PC-9 (cell line): ENCODE data around the gene FOXP1. TPM values are rescaled to one million over a fixed set of nuclear protein-coding genes. Genes with fewer than 3 reads are reported as not detected.

Experiments used
- BruUV-seq: library from RNA; stranded (reverse); fragments of 400-500 nt; replicated peaks from 2 replicates; lab custom pipeline; 2021; lab: Mats Ljungman, UMichigan
- CTCF ChIA-PET: fragments of 300-600 bp; sonication (Branson Sonifier 250); formaldehyde crosslinking; loops from one replicate; lab custom pipeline; 2022; ENCODE audit warnings: antibody characterized with exemption; lab: Charles Lee
- POLR2A ChIA-PET: fragments of 300-600 bp; sonication (Branson Sonifier 250); formaldehyde crosslinking; loops from one replicate; lab custom pipeline; 2022; ENCODE audit warnings: antibody characterized with exemption; ENCODE audit not compliant: unreplicated experiment; lab: Charles Lee
- DNase-seq, 2 experiments: peaks; one replicate each; pipeline versions ENCODE4 v3.0.0 to v3.0.0-alpha.2; 2015 to 2022; ENCODE audit warnings: mixed read lengths in 1 of 2
- H2AFZ ChIP-seq: fragments of 200-600 bp; sonication (generic); 2 replicates; pipeline ENCODE4 v1.8.1; 2017; ENCODE audit warnings: antibody characterized with exemption
- H3F3A ChIP-seq: fragments of 200-600 bp; sonication (generic); 2 replicates; pipeline ENCODE4 v1.8.1; 2017; ENCODE audit warnings: antibody characterized with exemption, mild to moderate bottlenecking, low read depth; ENCODE audit not compliant: insufficient read depth
- H3K27ac ChIP-seq: fragments of 200-600 bp; sonication (generic); 2 replicates; pipeline ENCODE4 v1.6.1; 2016; ENCODE audit warnings: mixed run types
- H3K27me3 ChIP-seq: fragments of 200-600 bp; sonication (generic); 2 replicates; pipeline ENCODE4 v1.6.1; 2016; ENCODE audit warnings: low read depth, mixed run types; ENCODE audit not compliant: insufficient read depth
- H3K36me3 ChIP-seq: fragments of 200-600 bp; sonication (generic); 2 replicates; pipeline ENCODE4 v1.6.1; 2016; ENCODE audit warnings: low read depth, mixed run types
- H3K4me1 ChIP-seq: fragments of 200-600 bp; sonication (generic); replicated peaks from 2 replicates; pipeline ENCODE4 v1.6.1; 2016; ENCODE audit warnings: mixed run types; ENCODE audit not compliant: insufficient read depth
- H3K4me2 ChIP-seq: fragments of 200-600 bp; sonication (generic); 2 replicates; pipeline ENCODE4 v1.6.1; 2017; ENCODE audit warnings: mixed run types
- H3K4me3 ChIP-seq: fragments of 200-600 bp; sonication (generic); 2 replicates; pipeline ENCODE4 v1.6.1; 2016; ENCODE audit warnings: mixed run types
- H3K79me2 ChIP-seq: fragments of 200-600 bp; sonication (generic); 2 replicates; pipeline ENCODE4 v1.6.1; 2017; ENCODE audit warnings: low read depth, mixed run types
- H3K9me2 ChIP-seq: fragments of 200-600 bp; sonication (generic); 2 replicates; pipeline ENCODE4 v1.8.1; 2017; ENCODE audit warnings: mild to moderate bottlenecking; ENCODE audit not compliant: insufficient read depth
- H3K9me3 ChIP-seq: fragments of 200-600 bp; sonication (generic); 2 replicates; pipeline ENCODE4 v1.8.1; 2016; ENCODE audit warnings: low read depth; ENCODE audit not compliant: insufficient read depth
- H4K20me1 ChIP-seq: fragments of 200-600 bp; sonication (generic); 2 replicates; pipeline ENCODE4 v1.8.1; 2017; ENCODE audit not compliant: insufficient read depth
- EZH2 ChIP-seq: fragments of 200-600 bp; sonication (generic); IDR thresholded peaks from 2 replicates; pipeline ENCODE4 v1.8.0; 2017; ENCODE audit warnings: antibody characterized with exemption, low read depth
- intact Hi-C: fragments of 100-400 bp; cut with micrococcal nuclease; formaldehyde crosslinking; loops from one replicate; pipeline ENCODE4 v1.10.0; 2022; ENCODE audit not compliant: unreplicated experiment
- total RNA-seq: library from RNA; stranded (reverse); gene quantifications from 2 replicates; pipeline ENCODE4 v1.2.3, GENCODE V29; 2021
- TF ChIP-seq, protein P1 (sequence below): fragments of 200-600 bp; sonication (generic); conservative IDR thresholded peaks from 2 replicates; pipeline ENCODE4 v1.6.1; 2017; ENCODE audit warnings: mixed run types, antibody characterized with exemption, mild to moderate bottlenecking, moderate library complexity

The FOXP1 gene
- total RNA-seq, 1 experiment from 2014 or later, result 33.3 TPM

DNA sequence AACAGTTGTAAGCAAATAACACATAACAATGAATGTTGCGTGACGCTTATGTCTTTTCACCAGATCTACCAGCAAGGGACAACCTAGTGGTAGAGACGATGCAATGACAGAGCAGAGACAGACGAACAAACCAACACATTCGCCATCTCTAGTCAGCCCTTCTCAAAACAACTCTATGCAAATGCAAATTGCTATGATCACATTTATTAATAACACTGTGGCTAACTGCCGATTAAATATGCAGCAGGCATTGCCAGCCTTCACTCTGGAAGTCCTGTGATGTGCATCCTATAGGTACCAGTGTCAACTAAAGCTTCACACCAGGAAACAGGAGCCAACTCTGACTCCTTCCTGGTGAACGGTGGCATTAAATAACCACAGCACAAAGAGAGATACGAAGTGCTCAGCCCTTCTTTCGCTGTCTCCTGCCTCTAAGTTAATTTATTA is 94.2 kb downstream of the FOXP1 start:
- TF ChIP-seq, protein P1, sequence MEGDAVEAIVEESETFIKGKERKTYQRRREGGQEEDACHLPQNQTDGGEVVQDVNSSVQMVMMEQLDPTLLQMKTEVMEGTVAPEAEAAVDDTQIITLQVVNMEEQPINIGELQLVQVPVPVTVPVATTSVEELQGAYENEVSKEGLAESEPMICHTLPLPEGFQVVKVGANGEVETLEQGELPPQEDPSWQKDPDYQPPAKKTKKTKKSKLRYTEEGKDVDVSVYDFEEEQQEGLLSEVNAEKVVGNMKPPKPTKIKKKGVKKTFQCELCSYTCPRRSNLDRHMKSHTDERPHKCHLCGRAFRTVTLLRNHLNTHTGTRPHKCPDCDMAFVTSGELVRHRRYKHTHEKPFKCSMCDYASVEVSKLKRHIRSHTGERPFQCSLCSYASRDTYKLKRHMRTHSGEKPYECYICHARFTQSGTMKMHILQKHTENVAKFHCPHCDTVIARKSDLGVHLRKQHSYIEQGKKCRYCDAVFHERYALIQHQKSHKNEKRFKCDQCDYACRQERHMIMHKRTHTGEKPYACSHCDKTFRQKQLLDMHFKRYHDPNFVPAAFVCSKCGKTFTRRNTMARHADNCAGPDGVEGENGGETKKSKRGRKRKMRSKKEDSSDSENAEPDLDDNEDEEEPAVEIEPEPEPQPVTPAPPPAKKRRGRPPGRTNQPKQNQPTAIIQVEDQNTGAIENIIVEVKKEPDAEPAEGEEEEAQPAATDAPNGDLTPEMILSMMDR, result no peak
- no peak for TF ChIP-seq EZH2
- no peaks in the 10 kb centered on the region for H4K20me1 ChIP-seq
- H3K36me3 ChIP-seq, result peaks cover 3% of the 10 kb centered on the region; the same call in 1 of the 2 replicates
- H3K79me2 ChIP-seq, result no peaks in the 10 kb centered on the region
- H3K4me3 ChIP-seq, result no peak overlapping the region
- no peaks in the 10 kb centered on the region for H3K4me1 ChIP-seq
- no TSS peak for BruUV-seq
- H3F3A ChIP-seq, result no peaks in the 10 kb centered on the region
- no peak overlapping the region for H3K27ac ChIP-seq
- POLR2A ChIA-PET, result no interaction called here
- H3K27me3 ChIP-seq, result no peaks in the 10 kb centered on the region
- 0 out of 2 replicates have a peak, but pooled peaks cover 8% of the 10 kb centered on the region for H3K9me3 ChIP-seq
- intact Hi-C loops, result no loop called here
- CTCF ChIA-PET, result no interaction called here
- no peak for DNase-seq
- no peak overlapping the region for H2AFZ ChIP-seq
- H3K9me2 ChIP-seq, result no peaks in the 10 kb centered on the region
- no peak overlapping the region for H3K4me2 ChIP-seq

DNA sequence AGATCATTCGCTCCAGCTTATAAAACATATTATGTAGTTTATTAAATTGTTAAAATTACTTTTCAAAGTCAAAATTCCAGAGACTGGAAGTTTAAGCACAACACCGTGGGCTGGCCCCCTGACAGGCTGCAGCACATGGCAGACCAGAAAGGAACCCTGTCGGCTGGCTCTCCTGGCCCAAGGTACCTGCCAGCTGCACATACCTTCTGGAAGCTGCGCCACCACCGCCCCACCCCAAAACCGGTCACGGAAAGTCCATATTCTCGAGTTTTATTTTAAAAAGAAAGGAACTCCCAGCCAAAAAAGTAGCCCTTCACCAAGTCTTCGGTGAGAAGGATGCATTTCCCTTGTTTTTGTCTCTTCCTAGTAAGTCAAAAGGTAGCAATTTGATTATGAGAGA is 94.6 kb downstream of the FOXP1 start:
- Histone ChIP-seq H3K79me2 (no peaks in the 10 kb centered on the region), H2AFZ (no peak overlapping the region), H3F3A (no peaks in the 10 kb centered on the region), H3K9me2 (no peaks in the 10 kb centered on the region), H3K4me1 (no peaks in the 10 kb centered on the region), H3K27me3 (no peaks in the 10 kb centered on the region), H3K27ac (no peak overlapping the region), H3K4me2 (no peak overlapping the region), H3K9me3 (0 out of 2 replicates have a peak, but pooled peaks cover 8% of the 10 kb centered on the region), H3K4me3 (no peak overlapping the region), H4K20me1 (no peaks in the 10 kb centered on the region), H3K36me3 (peaks cover 3% of the 10 kb centered on the region; the same call in 1 of the 2 replicates)
- DNase-seq, result no peak
- ChIA-PET POLR2A (no interaction called here), CTCF (no interaction called here)
- no peak for TF ChIP-seq EZH2
- TF ChIP-seq, protein P1, result no peak
- intact Hi-C loops, result no loop called here
- no TSS peak for BruUV-seq

DNA sequence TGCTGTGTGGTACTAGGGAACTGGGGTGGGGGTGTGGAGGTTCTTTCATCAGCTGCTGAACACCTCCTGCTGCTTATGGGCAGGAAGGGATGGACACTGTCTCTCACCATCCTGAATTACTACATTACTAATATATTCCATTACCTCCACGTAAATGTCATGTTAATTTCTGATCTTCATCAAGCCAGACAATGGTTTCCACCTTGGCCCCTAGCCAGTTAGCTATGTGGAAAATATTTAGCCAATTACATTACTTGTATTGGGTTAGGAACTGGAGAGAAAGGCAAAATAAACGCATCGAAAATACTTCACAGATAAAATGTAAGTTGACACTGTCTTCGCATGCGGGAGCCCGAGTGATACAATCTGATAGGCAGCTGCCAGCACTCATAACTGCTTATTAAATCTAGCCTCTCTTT is 95.1 kb downstream of the FOXP1 start:
- no peaks in the 10 kb centered on the region for H3K79me2 ChIP-seq
- POLR2A ChIA-PET, result interaction anchor here (0.6 kb wide), 1 partner anchor 221 kb away, joined by 3 read pairs; no protein-coding TSS in a partner anchor
- CTCF ChIA-PET, result no interaction called here

More for the DNA sequence above, 95.1 kb downstream of the FOXP1 start:
- no peak overlapping the region for H2AFZ ChIP-seq
- no peaks in the 10 kb centered on the region for H3K27me3 ChIP-seq
- H3K9me2 ChIP-seq, result no peaks in the 10 kb centered on the region
- no peaks in the 10 kb centered on the region for H3K4me1 ChIP-seq
- no peak overlapping the region for H3K4me3 ChIP-seq
- H3K9me3 ChIP-seq, result 0 out of 2 replicates have a peak, but pooled peaks cover 8% of the 10 kb centered on the region
- H4K20me1 ChIP-seq, result no peaks in the 10 kb centered on the region
- no peak overlapping the region for H3K27ac ChIP-seq
- no peaks in the 10 kb centered on the region for H3F3A ChIP-seq
- intact Hi-C loops, result no loop called here
- TF ChIP-seq, protein P1, result no peak
- TF ChIP-seq EZH2, result no peak
- DNase-seq, result no peak
- no peak overlapping the region for H3K4me2 ChIP-seq
- H3K36me3 ChIP-seq, result peaks cover 3% of the 10 kb centered on the region; the same call in 1 of the 2 replicates
- no TSS peak for BruUV-seq
